NCI-H2196 (cell line): ENCODE results near the gene OR6N2.

ENCODE experiments used
- DNase-seq: peaks from one replicate; lab custom pipeline; 2025; ENCODE audit not compliant: unreplicated experiment; lab: John Stamatoyannopoulos, UW

OR6N2 gene, protein sequence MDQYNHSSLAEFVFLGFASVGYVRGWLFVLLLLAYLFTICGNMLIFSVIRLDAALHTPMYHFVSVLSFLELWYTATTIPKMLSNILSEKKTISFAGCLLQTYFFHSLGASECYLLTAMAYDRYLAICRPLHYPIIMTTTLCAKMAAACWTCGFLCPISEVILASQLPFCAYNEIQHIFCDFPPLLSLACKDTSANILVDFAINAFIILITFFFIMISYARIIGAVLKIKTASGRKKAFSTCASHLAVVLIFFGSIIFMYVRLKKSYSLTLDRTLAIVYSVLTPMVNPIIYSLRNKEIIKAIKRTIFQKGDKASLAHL

DNA sequence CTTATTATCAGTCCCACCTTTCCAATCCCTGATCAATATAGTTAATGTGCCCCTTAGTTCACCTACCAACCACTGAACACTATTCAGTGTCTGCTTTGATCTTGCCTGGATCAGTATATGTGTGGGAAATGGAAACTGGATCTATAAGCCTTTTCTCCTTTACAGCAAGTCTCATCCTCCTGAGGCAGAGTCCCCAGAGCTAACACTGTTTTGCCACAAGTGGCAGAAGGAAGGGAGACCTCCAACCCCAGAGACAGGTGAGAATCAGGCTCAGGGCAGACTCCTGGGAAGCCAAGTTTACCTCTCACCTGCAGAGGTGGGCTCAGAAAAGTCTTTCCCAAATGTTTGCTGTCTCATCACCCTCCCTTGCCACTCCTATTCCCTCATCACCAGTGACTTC is at the start of gene OR6N2:
Gene OR6N2, minus strand, starts transcription at position 101 of the 400 bp plus-strand sequence. CDS start 3,569 bp downstream, outside the sequence.
- DNase-seq = no peak

DNA sequence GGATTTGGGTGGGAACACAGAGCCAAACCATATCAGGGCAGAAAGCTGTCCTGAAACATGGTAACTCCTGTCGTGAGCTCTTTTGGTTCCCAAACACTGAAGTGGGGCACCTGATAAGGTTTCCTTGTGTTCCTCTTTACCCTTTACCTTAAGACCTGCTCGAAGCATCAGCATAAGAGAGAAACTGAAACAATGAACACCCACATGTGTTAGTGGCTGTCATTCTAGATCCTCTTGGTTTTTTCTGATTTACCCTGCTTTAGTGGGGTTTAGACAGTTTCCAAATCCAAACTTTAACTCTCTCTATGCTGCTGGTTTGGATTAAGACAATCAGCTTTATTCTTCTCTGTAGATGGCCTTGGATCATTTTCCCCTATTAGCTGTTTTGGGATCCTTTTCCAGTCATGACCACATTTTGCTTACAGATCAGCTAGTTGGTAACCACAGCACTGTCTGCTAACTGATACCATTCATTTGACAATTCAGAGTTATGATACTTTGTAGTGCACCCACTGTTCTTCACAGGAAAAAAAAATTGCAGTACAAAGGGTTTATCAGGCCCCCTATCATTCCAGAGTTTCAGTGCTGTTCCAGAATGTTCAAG is 49.2 kb upstream of the OR6N2 start:
- no peak for DNase-seq

DNA sequence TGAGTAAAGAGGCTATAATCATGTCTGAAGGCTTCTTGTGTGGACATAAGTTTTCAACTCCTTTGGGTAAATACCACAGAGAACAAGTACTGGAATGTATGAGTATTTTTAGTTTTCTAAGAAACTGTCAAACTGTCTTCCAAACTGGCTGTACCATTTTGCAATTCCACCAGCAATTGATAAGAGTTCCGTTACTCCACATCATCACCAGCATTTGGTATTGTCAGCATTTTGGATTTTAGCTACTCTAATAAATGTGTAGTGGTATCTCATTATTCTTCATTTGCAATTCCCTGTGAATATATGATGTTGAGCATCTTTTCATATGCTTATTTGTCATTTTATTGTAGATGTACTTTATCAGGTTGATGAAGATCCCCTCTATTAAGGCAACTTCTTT is 40.7 kb upstream of the OR6N2 start:
- DNase-seq = no peak

DNA sequence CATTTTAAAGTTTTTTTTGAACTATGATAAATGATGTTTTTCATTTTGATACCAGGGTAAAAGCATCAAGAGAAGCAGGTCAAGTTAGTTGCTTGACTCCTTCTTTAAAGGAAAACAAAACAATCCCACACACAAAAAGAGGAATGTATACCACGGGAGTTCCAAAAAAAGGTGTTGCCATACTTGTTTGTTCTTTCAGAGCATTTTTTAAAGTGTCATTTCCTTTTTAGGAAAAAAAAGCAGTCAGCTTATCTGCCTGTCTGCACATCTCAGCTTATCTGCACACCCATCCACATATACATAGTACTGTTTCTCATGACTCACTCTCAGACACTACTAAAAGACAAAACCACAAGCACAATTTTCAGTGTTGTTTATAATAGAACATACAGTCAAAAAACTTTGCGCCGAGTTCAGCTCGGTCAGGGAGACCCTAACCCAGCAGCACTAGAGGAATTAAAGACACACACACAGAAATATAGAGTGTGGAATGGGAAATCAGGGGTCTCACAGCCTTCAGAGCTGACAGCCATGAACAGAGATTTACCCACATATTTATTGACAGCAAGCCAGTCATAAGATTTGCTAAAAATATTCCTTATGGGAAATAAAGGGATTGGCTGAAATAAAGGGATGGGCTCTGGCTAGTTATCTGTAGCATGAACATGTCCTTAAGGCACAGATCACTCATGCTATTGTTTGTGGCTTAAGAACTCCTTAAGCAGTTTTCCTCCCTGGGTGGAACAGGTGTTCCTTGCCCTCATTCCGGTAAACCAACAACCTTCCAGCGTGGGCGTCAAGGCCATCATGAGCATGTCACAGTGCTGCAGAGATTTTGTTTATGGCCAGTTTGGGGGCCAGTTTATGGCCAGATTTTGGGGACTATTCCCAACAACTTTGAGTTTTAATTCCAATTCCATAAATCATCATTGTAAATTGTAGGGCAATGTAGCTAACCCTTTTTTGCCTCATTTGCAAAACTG is 38.7 kb upstream of the OR6N2 start:
- no peak for DNase-seq

DNA sequence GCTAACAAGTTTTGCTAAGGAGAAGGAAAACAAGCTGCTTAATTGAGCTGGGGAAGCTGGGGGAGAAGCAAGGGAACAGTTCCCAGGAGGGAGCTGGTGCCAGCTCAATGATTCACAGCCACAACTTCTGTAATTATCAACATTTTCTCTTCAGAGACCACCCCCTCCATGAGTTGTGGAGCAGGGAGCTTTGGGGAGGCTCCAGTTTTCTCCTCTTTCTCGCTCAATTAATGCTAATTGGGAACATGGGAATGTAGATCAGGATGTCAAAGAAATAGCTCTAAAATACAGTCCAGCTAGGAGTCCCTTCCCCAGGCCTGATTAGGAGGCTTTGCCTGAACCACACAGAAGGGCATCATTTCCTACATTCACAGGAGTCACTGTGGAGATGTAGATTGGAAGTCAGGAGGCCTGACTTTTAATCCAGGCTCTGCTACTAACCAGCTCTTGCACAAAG is 38.0 kb upstream of the OR6N2 start:
- DNase-seq = no peak

DNA sequence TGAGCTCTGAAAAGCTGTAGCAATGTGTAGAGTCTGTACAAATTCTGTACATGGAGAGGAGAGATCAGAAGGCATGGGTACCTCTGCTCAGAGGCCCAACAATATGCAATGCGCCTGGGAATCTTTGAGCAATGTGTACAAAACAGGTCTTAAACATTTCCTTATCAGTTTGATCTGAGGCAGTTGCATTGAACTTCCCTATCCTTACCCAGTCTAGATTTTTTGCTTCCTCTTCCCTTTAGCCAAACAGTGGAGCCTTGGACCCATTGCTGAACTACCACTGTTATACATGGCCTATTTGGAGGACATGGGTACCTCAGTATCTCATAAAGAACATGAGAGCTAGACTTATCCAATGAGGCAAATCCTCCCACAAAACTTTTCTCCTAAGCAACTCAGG is 37.6 kb upstream of the OR6N2 start:
- DNase-seq = no peak

DNA sequence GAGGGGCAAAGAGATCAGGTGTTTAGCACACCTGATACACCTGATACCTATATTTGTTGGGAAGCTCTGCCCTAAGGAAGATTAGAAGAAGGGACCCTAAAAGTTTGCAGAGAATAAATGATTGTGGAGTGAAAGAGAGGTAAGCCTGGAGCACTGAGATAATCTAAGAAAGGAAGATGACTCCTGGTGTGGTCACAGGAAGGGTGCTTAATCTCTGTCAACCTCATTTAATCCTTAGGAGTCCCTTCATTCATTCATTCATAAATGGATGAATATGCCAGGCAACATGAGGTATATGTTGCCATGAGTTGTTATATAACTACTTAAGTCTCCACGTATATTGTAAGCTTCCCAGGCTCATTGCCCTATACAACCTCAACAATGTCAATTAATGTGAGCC is 34.0 kb upstream of the OR6N2 start:
- DNase-seq = no peak

DNA sequence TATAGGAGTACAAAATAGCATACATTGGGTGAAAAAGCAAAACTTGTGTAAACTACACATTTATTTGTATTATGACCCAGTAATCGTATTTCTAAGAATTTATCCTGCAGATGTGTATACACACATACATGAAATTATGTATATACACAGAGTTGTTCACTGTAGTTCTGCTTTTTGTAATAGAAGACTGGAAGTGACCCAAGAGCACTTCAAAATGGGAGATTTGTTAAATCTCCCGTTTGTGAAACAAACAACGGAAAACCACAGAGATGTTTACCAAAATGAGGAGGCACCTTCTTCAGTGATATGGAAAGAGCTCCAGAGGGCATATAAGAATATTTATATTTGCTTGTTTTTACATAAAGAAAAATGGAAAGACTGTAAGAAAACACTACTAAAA is 32.2 kb upstream of the OR6N2 start:
- DNase-seq = no peak

DNA sequence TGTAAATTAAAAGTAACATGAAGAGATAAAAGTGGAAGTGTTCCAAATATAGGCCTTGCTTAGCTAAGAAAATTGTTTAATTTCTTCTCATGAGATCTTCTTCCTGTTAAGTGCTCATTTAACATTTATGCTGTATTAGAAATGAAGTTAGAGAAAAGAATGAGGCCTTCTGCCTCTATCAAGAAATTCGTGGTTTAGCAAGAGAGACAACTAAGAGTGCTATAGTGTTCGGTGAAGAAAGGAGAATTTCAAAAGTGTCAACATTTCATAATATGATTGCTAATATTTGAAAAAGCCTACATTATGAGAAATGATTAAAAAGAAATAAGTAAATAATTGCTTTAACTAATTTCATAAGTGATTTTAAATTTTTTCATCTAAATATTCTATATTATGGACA is 31.3 kb upstream of the OR6N2 start:
- no peak for DNase-seq

DNA sequence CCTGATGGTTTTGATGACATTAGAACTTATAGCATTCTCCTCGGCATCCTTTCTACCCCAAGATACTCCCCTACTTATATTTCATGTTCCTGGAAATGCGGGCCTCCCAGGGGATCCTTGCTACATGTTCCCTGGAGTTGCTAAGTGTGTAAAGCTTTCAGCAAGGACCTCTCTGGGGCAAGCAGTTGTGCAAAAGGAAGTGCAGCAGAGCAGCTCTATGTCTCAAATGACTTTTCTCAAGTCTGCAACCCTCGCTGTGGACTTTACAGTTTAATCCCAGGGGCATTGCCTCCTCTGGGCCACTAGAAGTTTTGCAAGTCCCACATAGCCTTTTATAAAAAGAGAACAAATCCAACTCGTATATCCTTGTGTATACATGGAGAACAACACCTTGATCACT is 29.3 kb upstream of the OR6N2 start:
- no peak for DNase-seq

DNA sequence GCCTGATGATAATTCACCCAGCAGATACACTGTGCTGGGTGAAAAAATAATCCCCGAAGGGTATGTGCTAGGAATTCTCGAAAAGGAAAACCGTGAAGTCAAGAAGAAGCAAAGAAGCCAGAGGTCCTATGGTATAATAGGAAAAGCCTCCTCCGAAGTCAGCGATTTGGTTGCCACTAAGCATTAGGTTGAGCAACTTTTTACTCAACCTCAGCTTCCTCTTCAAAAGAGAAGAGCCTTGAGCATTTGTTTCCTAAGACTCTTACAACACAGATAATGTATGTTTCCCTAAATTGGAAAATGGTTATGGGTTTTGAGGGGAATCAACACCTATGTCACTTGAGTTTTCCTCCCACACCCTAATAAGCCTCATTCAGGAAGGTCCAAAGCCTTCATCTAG is 28.9 kb upstream of the OR6N2 start:
- DNase-seq = no peak

DNA sequence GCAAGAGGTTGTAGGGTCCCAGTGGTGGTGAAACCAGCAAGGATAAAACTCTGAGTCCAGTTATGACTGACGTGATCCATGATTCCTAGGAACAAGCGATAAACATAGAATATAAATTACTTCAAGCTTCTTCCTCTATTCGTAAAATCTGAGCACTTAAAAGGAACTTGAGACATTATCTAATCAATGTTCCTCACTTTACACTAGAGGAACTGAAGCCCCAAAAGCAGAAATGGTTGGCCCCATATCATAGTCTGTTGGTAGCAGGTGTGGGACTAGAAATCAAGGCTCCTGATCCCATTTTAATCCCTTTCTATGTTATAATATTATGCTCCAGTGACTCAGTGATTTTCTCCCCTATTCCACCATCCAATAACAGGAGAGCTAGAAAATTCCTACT is 28.3 kb upstream of the OR6N2 start:
- no peak for DNase-seq

DNA sequence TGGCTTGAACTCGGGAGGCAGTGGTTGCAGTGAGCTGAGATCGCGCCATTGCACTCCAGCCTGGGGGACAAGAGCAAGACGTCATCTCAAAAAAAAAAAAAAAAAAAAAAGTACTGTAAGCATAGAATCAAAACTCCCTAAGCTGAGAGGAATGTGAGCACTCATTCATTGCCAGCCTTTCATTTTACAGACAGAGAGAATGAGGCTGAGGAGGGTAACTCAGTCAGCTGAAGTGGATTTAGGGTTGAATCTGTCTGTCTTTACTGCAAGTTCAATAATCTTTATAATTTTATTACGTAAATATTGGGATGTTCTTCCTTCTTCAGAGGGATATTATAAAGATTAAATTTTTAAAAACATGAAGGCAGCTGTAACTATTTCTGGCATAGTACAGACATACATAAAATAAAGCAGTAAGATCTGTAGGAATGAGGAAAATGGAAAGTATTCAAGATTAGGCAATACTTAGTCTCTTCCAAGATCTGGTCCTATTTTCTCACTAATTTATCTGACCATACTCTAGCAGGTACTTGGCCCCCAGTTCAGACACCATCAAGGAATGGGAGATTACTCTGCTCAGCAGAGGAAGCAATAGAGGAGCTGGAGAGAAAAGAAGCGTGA is 26.0 kb upstream of the OR6N2 start:
- no peak for DNase-seq

DNA sequence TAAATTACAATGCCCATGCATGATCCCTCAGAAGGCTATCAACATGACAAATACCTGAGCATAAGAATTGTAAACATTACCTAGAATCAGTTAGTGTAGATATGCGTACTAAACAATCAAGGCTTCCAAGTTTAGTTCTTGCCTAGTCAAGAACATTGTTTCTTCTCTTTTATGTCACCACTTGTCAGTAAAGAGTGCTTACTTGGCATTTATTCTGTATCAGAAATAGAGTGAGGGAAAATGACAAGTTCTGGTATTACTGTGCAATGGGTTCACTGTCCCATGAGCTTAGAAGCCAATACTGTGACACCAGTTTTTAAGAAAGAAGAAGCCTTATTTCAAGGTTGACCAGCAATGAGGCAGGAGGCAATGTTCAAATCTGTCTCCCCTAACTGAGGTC is 22.7 kb upstream of the OR6N2 start:
- DNase-seq = no peak

DNA sequence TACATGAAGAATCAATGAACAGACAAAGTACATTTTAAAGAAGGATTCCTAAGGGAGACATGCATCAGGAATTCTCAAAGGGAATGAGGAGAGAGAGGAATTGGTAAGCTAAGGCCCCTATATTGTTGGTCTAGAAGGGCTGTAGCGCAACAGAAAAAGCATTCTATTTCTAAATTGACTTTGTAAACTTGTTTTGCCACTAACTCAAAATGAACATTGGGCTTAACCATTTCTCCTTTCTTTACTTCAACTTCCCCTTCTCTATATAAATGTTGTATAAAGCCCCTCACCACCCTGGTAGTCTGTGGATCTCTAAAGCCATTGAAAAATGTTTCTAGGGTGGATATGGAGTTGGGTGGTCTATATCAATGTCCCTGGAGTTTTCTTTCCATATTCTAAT is 20.4 kb upstream of the OR6N2 start:
- DNase-seq = no peak

DNA sequence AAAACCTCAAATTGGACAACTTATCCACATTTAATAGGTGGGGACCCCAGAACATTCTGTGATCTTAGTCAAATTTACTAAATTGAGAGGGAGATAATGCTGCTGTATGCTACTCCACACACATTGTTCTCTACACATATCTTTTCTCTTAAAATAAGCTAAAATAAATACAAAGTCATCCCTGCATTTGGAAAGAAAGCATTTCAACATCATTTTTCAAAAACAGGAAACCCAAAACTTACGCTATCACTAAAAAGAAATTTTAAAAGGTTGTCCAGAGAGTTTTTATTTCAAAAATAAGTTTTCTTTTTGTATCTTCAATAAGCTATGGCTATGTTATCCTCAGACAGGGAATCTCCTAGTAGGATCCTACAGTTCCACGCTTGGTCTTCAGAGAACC is 19.5 kb upstream of the OR6N2 start:
- DNase-seq = no peak

DNA sequence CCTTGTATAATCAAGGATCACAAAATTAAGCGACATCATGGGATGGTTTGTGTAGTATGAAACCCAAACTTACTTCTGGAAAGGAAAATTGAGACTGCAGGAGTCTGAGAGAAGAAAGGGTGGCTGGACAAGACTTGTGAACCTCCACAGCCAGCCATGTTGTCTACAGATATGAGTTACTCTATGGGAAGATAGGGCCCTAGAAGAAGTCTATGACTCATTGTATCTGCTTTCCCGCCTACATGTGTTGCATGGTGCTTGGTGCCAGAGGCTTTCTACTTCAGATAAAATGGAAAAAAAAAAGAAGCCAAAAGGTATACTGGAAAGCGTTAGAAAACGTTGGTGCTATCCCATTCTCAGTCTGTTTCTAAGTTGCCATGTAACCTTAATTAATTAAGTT is 18.7 kb upstream of the OR6N2 start:
- DNase-seq = no peak

DNA sequence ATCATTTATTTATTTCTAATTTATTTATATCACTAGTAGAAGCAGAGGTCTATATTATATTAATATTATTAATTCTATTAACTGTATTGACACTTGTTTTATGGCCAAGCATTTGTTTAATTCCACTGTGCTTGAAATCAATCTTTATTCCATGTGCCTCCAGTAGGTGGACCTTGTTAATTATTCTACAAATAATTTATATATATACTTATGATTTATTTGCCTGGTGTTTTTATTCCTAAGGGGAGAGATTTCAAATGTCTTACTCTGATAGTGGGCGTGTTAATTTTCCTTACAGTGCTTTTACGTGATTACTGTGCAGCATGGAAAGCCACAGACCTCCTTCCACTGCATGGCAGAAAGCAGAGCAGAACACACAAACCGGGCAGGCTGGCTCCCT is 17.5 kb upstream of the OR6N2 start:
- DNase-seq = no peak

DNA sequence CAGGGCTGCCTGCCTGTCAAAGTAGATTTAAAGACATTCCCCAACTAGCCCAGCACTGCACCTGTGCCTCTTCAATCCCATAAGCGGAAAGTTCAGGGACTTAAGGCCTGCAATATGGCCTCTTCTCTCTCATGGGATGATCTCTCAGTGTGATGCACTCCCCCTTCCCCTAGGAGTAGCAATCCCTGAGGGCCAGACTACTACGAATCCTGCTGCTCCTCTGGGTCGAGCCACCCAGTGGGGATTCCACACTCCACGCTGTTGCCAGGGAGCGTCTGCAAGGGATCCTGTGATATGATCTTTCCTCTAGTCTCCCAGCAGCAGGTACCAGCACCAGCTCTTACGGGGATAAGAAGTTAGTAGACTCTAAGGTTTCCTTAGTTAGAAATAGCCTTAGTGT is 13.2 kb upstream of the OR6N2 start:
- no peak for DNase-seq

DNA sequence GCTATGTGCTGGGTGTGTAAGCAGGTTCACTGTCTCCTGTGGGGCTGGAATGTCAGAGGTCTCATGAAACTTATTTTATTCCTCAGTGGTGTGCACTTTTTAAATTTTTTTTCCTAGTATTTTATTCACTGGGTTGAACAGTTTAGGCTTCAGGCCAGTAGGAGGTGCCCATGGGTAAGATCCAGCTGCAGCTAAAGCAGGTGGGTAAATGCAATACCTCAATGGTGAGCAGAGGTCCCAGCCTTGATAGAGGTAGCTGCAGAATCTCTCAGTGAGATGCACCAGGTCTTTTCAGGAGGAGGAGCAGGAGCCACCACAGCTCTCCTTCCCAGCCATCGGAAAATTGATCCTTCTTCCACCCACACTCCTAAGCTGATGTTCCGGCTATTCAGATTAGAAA is 12.6 kb upstream of the OR6N2 start:
- DNase-seq = no peak
